HG03060 (cell line): ENCODE results near the gene CAPN3.
"Not testable (repeated sequence)": the region's sequence is repeated elsewhere in the genome, so short reads cannot be mapped to it uniquely, and the experiment has no call there.

Source experiments
- ATAC-seq: cut with Tn5 transposase; IDR thresholded peaks from one replicate; pipeline ENCODE4 v1.9.1; 2021; ENCODE audit warnings: low read depth, moderate number of reproducible peaks; ENCODE audit not compliant: unreplicated experiment

The CAPN3 gene

GRCh38 chr15:42359249-42359648 is at the start of gene CAPN3:
TSS of gene CAPN3 (plus strand) at chr15:42359501. CDS start at chr15:42359806, 305 bp downstream.
- ATAC-seq = no peak

DNA sequence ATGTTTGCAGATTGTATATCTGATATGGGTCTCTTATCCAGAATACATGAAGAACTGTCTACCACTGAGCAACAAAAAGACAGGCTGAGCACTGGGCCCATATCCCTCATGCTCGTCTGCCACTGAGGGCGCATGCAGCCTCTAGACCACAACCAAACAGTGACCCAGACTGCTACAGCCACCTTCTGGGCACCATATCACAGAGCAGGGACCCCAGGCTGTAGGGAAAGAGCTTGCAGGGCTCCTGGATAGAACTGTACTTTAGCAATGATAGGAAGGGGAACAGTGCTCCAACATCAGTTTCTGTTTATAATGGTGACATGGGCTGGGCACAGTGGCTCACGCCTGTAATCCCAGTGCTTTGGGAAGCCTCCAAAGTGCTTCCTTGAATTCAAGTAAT is 45.8 kb upstream of the CAPN3 start:
- no peak for ATAC-seq

- ATAC-seq = no peak
Observed at GRCh38 chr15:42314818-42315217, 44.5 kb upstream of the CAPN3 start.

DNA sequence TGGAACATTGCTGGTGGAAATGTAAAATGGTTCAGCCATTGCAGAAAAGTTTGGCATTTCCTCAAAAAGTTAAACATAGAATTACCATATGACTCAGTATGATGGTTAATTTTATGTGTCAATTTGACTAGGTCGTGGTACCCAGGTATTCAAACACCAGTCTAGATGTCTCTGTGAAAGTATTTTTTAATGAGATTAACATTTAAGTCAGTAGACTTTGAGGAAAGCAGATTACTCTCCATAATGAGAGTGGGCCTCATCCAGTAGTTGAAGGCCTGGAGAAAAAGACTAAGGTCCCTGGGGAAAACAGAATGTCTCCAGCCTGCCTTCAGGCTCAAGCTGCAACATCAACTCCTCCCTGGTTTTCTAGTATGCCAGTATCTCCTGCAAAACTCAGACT is 43.8 kb upstream of the CAPN3 start:
- ATAC-seq = no peak

- ATAC-seq = not testable (repeated sequence)
Observed at GRCh38 chr15:42316282-42316805, 43.0 kb upstream of the CAPN3 start.

GRCh38 chr15:42319206-42319605 is 40.1 kb upstream of the CAPN3 start:
- ATAC-seq = no peak

DNA sequence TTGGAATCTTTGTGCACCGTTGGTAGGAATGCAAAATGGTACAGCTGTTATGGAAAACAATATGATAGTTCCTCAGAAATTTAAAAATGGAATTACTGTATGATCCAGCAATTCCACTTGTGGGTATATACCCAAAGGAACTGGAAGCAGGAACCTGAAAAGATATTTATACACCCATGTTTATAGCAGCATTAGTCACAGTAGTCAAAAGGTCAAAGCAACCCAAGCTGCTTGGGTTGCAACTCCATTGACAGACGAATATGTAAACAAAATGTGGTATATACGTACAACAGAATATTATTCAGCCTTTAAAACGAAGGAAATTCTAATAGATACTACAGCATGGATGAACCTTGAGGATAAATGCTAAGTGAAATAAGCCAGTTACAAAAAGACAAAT is 35.0 kb upstream of the CAPN3 start:
- ATAC-seq = no peak

- no peak for ATAC-seq
Observed at GRCh38 chr15:42329161-42329560, 30.1 kb upstream of the CAPN3 start.

DNA sequence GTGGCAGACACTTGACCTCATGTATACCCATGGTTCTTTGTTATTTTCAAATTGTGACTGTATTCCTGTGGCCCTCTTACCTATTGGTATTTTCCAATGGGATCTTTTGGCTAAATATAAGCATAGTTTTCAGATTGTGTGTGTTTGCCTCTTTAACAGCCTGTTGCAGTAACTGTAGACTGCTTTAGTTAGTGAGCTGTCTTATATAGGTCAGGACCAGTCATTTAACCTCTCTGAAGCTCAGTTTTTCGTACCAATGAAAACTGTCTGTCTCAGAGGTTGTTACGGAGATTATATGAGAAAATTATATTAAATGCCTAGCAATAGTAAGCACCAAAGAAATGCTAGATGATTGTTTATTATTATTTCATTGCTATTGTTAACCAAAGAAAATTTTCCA is 29.3 kb upstream of the CAPN3 start:
- ATAC-seq = no peak

GRCh38 chr15:42331235-42331634 is 28.1 kb upstream of the CAPN3 start:
- no peak for ATAC-seq

DNA sequence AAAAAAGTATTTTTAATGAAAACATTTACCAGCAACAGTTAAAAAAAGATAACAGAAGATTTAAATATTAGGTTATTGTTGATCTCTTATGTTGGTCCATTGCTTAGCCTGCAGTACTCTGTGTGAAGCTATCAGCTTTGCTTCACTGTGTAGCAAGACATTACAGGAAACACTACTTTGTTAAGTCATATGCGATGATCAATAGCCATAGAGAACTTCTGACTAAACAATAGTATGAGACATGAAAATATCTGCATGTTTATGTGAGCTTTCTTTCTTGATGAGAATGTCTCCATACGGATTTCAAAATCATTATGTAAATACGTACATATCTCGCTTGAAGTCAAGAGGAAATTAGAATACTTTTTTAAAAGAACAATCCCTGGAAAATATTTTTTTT is 27.0 kb upstream of the CAPN3 start:
- ATAC-seq = no peak

GRCh38 chr15:42335074-42335473 is 24.2 kb upstream of the CAPN3 start:
- no peak for ATAC-seq

- not testable (repeated sequence) for ATAC-seq
Observed at GRCh38 chr15:42336650-42337049, 22.7 kb upstream of the CAPN3 start.

DNA sequence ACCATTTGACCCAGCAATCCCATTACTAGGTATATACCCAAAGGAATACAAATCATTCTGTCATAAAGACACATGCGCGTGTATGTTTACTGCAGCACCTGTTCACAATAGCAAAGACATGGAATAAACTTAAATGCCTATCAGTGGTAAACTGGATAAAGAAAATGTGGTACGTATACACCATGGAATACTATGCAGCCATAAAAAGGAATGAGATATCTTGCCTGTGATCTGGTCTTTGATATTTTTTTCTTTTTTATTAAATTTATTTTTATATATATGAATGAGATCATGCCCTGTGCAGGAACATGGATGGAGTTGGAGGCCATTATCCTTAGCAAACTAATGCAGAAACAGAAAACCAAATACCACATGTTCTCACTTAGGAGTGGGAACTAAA is 22.2 kb upstream of the CAPN3 start:
- not testable (repeated sequence) for ATAC-seq

DNA sequence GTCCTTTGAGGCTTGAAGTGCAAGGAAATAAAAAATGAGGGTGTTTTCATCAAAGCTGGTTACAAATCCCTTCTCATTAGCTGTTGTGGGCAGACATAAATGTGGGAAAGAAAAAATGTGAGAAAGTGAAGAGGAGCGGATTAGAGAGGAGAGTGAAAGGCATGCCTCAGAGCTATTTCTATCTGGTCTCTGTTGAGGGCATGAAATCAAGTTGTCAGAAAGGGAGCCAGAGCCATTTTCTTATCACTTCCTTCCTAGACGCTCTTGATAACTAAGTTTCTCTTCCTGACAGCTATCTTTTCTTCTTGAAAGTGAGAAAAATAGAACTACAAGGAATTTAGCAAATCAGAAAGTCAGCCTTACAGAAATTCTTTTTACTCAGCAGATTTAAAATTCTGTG is 20.8 kb upstream of the CAPN3 start:
- ATAC-seq = no peak

DNA sequence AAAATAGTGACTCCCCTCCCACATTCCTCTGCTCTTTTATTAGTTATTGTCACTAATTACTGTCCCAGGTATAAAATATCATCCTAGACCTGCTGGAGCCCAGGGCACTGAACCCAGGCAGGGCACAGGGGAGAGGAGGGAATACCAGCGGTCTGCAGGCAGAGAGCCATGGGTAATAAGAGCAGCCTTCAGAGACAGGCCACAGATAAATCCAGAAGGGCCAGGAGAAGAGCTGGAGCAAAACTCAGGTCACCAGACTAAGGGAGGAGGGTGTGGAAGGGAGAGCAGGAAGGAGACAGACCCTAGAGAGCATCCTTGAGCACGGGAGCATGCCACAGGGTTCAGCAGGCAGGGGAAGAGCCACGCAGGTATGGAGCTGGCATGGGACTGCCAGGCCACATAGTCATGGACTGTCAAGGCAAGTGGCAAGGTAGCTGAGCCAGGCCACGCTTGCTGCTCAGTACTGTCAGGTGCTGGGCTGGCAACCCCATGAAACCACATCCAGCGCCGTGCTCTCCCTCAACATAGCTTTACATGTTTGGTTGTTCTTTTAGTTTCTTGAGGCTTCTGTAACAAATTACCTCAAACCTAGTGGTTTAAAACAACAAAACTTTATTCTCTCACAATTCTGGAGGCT is 15.6 kb upstream of the CAPN3 start:
- no peak for ATAC-seq

DNA sequence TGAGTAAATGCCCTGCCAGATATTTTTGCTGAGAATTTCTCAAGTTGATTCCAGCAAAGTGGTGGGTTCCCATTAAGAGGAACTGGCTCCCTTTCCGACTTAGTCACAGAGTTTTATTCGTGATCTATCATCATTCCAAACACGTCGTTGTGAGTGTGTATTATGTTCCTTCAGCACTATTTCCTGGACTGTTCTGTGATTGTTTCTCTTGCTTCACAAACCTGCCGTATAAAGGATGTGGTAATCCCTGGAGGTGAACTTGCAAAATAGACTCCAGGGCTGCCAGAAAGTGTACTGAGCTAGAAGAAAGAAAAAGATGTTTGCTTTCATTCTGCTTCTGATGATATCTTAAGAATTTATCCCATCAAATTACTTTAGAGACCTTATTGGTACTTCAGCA is 14.5 kb upstream of the CAPN3 start:
- ATAC-seq = no peak

- ATAC-seq = no peak
Observed at GRCh38 chr15:42345504-42345903, 13.8 kb upstream of the CAPN3 start.

DNA sequence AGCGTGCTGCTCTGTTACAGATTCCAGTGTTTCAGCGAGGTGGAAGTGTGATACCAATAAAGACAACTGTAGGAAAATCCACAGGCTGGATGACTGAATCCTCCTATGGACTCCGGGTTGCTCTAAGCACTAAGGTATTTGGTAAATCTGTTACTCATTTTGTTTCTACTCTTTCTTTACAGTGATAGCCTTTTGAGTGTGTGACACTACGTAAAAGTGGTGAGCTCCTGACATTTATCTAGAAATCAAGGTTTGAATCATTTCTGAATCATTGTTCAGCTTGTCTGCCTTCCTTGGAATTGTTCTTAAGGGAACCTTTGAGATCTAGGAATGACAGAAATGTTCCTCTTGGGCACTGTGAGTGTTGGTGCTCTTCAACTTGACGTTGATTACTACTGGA is 11.2 kb upstream of the CAPN3 start:
- no peak for ATAC-seq

GRCh38 chr15:42349186-42349585 is 10.1 kb upstream of the CAPN3 start:
- ATAC-seq = no peak

DNA sequence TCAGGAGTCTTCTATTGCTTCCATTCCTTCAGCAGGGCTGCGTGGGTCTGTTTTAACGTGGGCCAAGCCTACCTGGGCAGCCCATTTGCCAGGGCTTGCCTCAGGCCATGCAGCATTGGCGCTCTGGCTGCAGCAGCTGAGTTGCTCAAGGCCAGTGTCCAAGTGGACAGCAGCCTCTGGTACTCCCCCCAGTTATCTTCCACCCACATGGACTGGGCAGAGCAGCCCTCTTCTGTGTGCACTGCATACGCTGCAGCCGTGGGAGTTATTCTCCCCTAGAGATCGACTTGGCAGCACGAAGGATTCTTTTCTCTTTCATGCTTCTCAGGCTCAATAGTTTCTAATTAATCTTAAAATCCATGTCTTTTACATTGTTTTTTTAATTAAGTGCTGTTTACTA is 6.9 kb upstream of the CAPN3 start:
- ATAC-seq = no peak

GRCh38 chr15:42353061-42353460 is 6.2 kb upstream of the CAPN3 start:
- no peak for ATAC-seq

- ATAC-seq = no peak
Observed at GRCh38 chr15:42354824-42355223, 4.5 kb upstream of the CAPN3 start.
